Tibial artery (tissue), 4 donors: ENCODE results near the gene SETD3.

ENCODE experiments used
- DNase-seq, 2 donors: peaks; one replicate each; pipeline ENCODE4 v3.0.0-alpha.2; 2019
- H3K27ac ChIP-seq, 2 donors: fragments of 200-600 bp; sonication (generic) in 1 of 2; 1 replicate in 1 of 2; 2 replicates in 1 of 2; pipeline ENCODE4 v1.5.1; 2018 to 2019; ENCODE audit warnings: mild to moderate bottlenecking in 1 of 2
- H3K27me3 ChIP-seq, 2 donors: fragments of 200-600 bp; sonication (generic) in 1 of 2; one replicate each; pipeline versions ENCODE4 v1.5.1 to v1.6.0; 2016 to 2019
- H3K36me3 ChIP-seq, 3 donors: fragments of 200-600 bp; sonication (generic) in 2 of 3; one replicate each; pipeline ENCODE4 v1.5.1; 2016 to 2019; ENCODE audit warnings: mild to moderate bottlenecking in 2 of 3
- H3K4me1 ChIP-seq, 4 donors: fragments of 200-600 bp; sonication (generic) in 2 of 4; 1 replicate in 3 of 4; 2 replicates in 1 of 4; pipeline ENCODE4 v1.5.1; 2016 to 2019
- H3K4me3 ChIP-seq, 2 donors: fragments of 200-600 bp; sonication (generic) in 1 of 2; 1 replicate in 1 of 2; 2 replicates in 1 of 2; pipeline ENCODE4 v1.5.1; 2018 to 2019; ENCODE audit warnings: mild to moderate bottlenecking in 2 of 2
- H3K9me3 ChIP-seq, 3 donors: fragments of 200-600 bp; sonication (generic) in 1 of 3; one replicate each; pipeline ENCODE4 v1.5.1; 2016 to 2019
- intact Hi-C: fragments of 100-400 bp; cut with DNase I; formaldehyde crosslinking; loops from one replicate; pipeline ENCODE4 v1.15.0; 2023; ENCODE audit warnings: low total_unique reads
- TF ChIP-seq, protein P1 (sequence below), 2 experiments: fragments of 200-600 bp in 1 of 2; fragments of 450-650 bp in 1 of 2; IDR thresholded peaks; one replicate each; pipeline ENCODE4 v1.5.1; 2017 to 2019; ENCODE audit warnings: antibody characterized with exemption in 2 of 2, mild to moderate bottlenecking in 1 of 2, moderate library complexity in 1 of 2

Gene SETD3

DNA sequence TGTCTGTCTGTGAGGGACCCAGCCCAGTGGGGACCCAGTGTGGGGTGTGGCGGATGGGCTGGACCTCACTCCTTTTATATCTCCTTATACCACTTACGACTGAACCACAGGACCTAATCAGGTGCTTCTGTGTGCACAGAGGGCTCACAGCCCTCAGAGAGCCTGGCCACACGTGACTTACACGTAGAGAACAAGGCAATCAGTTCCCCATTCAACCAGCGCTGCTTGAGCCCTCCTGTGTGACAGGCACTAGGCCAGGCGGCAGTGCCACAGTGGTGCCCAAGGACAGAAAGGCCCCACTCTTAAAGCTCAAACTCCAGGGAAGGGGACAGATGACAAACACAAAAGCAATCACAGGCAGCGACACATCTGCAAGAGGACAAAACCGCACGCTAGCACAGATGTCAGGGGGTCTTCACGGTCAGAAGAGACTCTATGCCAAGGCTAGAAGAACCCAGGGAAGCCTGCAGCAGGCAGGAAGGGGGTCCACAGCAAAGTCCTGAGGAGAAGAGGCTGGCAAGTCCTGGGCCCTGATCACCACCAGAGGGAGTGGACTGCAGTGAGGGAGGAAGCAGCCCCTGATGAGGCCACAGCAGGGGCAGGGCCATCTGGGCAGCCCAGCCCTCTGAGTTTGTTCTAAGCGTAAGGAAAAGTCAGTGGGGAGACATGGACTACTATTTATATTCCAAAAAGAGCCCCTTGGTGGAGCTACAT lies 39.3 kb downstream of the SETD3 start:
- Histone ChIP-seq H3K4me1 (no peaks in the 10 kb centered on the region), H3K9me3 (no peaks in the 10 kb centered on the region), H3K27me3 (no peaks in the 10 kb centered on the region), H3K4me3 (no peak overlapping the region), H3K36me3 (peaks cover 24 to 67% (median 28%) of the 10 kb centered on the region in 3 donors), H3K27ac (no peak overlapping the region)
- intact Hi-C loops: no loop called here
- TF ChIP-seq, protein P1, sequence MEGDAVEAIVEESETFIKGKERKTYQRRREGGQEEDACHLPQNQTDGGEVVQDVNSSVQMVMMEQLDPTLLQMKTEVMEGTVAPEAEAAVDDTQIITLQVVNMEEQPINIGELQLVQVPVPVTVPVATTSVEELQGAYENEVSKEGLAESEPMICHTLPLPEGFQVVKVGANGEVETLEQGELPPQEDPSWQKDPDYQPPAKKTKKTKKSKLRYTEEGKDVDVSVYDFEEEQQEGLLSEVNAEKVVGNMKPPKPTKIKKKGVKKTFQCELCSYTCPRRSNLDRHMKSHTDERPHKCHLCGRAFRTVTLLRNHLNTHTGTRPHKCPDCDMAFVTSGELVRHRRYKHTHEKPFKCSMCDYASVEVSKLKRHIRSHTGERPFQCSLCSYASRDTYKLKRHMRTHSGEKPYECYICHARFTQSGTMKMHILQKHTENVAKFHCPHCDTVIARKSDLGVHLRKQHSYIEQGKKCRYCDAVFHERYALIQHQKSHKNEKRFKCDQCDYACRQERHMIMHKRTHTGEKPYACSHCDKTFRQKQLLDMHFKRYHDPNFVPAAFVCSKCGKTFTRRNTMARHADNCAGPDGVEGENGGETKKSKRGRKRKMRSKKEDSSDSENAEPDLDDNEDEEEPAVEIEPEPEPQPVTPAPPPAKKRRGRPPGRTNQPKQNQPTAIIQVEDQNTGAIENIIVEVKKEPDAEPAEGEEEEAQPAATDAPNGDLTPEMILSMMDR (IDR thresholded peaks at IDR 0.05): no peak
- DNase-seq: no peak

DNA sequence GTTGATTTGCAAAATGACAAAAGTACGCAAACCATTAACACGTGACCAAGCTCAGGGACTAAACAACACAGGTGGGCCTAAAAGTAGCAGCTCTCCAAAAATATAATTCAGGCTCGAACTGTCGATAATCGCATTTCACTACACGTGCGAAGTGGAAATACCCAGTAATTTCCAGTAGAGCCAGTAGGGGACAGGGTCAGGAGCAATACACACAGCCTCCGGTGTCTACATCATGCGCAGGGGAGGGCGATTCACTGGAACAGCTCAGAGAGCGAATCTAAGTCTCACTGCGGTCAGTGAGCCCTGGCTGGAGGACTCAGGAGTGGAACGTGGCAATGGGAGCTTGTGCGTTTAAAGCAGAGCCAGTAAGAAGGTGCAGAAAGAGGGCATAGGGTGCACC lies 40.4 kb downstream of the SETD3 start:
- DNase-seq: no peak
- H3K27me3 ChIP-seq: no peaks in the 10 kb centered on the region
- H3K27ac ChIP-seq: no peak overlapping the region
- TF ChIP-seq, protein P1 (IDR thresholded peaks at IDR 0.05): no peak
- H3K36me3 ChIP-seq: peaks cover 25 to 70% (median 37%) of the 10 kb centered on the region in 3 donors
- intact Hi-C loops: no loop called here
- H3K4me1 ChIP-seq: no peaks in the 10 kb centered on the region
- no peak overlapping the region for H3K4me3 ChIP-seq
- no peaks in the 10 kb centered on the region for H3K9me3 ChIP-seq

DNA sequence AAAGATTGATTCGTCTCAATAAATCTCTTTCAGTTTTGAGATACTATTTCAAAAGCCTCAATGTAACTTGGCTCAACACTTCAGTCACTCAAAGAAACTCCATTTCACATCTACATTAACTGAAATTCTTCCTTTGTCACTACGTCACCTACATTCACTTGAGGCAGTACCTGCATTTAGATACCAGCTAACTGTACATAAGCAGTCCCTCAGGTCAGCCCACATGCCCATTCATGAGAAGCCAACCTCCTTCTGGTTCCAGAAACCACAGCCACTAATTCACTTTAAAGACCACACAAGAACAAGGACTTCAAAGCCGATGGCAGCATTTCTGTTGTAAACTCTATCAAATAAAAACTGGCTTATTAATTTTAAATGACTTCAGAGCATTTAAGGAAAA lies 43.0 kb downstream of the SETD3 start:
- DNase-seq: no peak
- Histone ChIP-seq H3K27me3 (no peaks in the 10 kb centered on the region), H3K4me3 (no peak overlapping the region), H3K27ac (no peak overlapping the region), H3K9me3 (no peaks in the 10 kb centered on the region), H3K4me1 (no peaks in the 10 kb centered on the region), H3K36me3 (peaks cover 25 to 62% (median 35%) of the 10 kb centered on the region in 3 donors)
- TF ChIP-seq, protein P1 (IDR thresholded peaks at IDR 0.05): no peak
- intact Hi-C loops: no loop called here

DNA sequence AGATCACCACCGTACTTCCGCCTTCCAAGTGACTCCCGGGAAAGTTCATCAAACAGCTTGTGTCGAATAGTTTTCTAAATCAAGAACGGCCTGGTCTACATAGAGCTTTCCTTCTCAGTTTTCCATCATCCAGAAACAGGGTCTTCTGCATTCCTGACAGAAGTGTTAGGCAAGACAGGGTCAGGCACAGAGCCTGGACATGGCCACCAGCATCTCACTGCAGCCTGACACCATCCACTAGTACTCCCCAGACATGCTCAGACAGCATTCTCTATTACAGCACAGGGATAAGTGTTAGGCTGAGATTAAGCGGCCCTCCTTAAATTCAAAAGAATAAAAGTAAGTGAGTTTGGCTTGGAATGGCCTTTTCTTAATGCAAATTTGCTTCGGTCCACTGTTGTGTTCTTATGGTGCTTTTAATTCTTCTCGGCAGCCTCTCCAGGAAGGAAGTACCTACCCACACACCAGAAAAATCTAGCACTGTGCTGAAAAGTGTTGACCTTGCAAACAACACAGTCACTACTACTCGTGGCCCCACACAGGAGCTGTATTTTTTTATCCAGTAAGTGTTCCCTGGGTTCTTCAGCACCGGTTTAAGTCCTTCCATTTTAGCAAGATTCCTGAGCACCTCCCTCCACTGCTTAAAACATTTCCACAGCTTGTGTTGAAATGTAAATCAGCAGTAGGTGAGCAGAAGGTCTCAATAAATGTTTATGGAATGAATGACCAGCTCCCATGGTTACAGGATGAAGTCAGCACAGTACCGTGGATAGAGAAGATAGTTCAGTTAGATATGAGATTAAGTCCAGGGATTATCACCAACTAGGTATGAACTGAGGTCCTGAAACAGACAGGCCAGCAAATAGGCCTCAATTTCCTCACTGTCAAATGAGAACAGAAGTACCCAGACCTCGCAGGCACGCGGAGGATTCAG lies 44.1 kb downstream of the SETD3 start:
- TF ChIP-seq, protein P1 (IDR thresholded peaks at IDR 0.05): no peak
- H3K27ac ChIP-seq: no peak overlapping the region
- no peak for DNase-seq

DNA sequence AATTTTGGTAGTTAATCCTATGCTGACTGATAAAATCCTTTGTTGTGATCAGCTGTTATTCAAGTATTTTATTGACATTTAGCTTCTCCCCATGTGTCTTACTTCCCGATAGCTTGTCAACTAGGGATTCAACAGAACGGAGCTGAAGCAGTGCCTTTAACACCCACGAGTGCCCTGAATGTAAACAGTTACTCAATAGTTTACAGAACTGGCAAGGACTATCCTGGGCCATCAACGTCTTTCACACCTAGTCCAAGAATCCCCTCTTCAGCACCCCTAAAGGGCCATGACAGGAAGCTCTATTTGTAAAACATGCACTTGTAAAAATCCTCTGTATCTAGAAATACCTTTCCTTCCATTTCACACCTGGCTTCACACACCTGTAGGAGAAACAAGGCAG lies 45.3 kb downstream of the SETD3 start:
- H3K27ac ChIP-seq: no peak overlapping the region
- H3K36me3 ChIP-seq: peaks cover 21 to 45% (median 25%) of the 10 kb centered on the region in 3 donors
- no peak overlapping the region for H3K4me3 ChIP-seq
- intact Hi-C loops: no loop called here
- TF ChIP-seq, protein P1 (IDR thresholded peaks at IDR 0.05): no peak
- H3K27me3 ChIP-seq: no peaks in the 10 kb centered on the region
- DNase-seq: no peak
- H3K4me1 ChIP-seq: peaks cover 0 to 15% (median 5%) of the 10 kb centered on the region in 4 donors
- H3K9me3 ChIP-seq: no peaks in the 10 kb centered on the region

More for the DNA sequence above, 44.1 kb downstream of the SETD3 start:
- intact Hi-C loops: no loop called here
- H3K9me3 ChIP-seq: no peaks in the 10 kb centered on the region
- peaks cover 0 to 5% (median 2%) of the 10 kb centered on the region in 4 donors for H3K4me1 ChIP-seq
- no peak overlapping the region for H3K4me3 ChIP-seq
- H3K27me3 ChIP-seq: no peaks in the 10 kb centered on the region
- peaks cover 25 to 53% (median 27%) of the 10 kb centered on the region in 3 donors for H3K36me3 ChIP-seq
